Stimulated activated CD8-positive, alpha-beta memory T cell treated with anti-CD3 and anti-CD28 coated beads, Interleukin-4, amount 100 ng/mL, for 1 hour (primary cell): ENCODE results near the gene CDC42SE2.
"Not testable (repeated sequence)": the region's sequence is repeated elsewhere in the genome, so short reads cannot be mapped to it uniquely, and the experiment has no call there.

Source experiments
- DNase-seq, 2 donors: peaks; one replicate each; pipeline ENCODE4 v3.0.0-alpha.2; 2020; ENCODE audit warnings: low read depth in 2 of 2, low spot score in 1 of 2

CDC42SE2 gene

DNA sequence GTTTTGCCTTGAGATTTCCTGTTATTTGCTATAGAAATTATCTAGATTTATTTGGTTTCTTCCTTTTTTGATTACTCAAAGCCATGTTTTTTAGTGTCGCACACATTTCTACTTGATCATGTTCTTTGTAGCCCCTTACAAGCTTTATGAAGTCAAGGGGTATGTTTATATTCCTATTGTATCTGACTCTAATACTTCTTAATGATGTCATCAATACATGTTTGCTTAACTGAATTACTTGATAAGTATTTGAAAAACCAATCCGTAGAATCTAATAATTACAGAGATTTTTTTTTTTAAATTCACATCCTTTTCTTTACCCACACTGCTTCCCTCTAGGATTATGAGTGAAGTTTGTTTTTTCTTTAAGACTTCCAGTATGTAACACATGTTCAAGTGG is 53.0 kb downstream of the CDC42SE2 start:
- DNase-seq, result no peak

DNA sequence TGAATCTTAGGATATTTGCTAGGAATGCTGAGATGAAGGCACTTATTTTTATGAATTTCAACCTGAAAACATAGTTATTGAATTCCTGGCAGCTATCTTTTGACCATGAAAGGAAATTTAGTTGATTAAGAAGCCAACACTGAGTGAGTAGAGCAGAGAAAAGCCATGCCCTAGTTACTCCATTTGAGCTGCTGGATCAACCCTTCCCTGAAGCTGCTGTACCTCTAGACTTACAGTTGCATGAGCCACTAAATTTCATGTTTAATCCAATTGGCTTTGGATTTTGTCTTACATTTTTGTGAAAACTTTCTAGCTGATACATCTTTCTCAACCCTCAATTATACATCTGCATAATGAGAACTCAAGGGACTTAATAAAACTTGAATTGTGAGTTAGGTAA is 54.6 kb downstream of the CDC42SE2 start:
- DNase-seq, result no peak

DNA sequence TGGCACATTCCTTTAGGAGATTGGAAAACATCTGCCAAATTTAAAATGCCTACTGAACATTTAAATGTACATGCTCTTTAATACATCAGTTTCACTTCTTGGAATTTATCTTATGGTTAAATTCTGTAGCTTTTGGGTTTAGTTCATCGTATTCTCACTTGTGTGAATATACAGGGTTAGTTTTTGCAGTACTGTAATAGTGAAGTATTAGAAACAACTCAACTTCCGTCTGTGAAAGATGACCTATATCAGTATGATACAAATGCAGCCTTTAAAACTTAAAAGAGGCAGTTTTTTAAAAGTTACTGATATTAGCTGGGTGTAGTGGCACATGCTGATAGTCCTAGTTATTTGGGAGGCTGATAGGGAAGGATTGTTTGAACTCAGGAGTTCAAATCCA is 57.2 kb downstream of the CDC42SE2 start:
- no peak for DNase-seq

DNA sequence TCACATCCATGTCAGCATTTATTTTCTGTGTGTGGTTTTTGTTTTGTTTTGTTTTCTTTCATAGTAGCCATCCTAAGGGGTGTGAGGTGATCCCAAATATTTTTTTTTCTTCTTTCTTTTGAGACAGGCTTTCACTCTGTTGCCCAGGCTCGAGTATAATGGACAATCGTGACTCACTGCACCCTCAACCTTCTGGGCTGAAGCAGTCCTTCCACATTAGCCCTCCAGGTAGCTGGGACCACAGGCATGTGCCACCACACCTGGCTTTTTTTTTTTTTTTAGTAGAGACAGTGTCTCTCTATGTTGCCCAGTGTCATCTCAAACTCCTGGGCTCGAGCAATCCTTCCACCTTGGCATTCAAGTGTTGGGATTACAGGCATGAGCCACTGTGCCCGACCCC is 59.1 kb downstream of the CDC42SE2 start:
- no peak for DNase-seq

DNA sequence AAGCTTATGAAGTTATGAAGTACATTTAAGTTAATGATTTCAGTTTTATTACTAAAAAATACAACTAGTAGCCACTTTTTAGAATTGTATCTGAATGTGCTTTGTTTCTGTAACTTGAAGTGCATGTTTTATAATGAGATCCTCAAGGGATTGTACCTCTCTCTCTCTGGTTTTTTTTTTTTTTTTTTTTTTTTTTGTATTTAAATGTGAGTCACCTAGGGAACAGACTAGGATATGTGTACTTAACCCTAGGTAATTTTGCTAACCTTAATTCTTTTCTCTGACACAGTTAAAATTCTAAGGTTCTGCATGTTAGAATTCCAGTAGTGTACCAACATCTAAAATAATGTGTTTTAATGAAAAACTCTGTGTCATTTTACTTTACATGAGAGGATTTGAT is 59.5 kb downstream of the CDC42SE2 start:
- DNase-seq, result no peak

DNA sequence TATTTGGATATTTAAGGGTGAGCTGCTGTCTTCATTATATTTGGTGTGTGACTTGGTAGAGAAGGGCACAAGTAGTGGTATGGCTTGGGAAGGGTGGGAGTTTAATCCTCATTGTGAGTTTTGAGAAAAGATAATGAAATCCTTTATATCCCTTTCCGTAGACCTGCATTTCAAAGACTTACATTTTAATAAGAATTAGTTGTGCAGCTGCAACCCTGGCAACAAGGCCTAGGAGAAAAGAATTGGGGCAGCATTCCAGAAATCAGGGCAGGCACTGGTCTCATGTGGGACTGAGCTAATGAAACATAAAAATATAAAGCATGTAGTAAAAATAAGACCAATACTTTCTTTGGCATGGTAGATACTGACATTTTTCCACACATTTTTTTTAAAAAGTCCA is 60.5 kb downstream of the CDC42SE2 start:
- DNase-seq, result no peak

DNA sequence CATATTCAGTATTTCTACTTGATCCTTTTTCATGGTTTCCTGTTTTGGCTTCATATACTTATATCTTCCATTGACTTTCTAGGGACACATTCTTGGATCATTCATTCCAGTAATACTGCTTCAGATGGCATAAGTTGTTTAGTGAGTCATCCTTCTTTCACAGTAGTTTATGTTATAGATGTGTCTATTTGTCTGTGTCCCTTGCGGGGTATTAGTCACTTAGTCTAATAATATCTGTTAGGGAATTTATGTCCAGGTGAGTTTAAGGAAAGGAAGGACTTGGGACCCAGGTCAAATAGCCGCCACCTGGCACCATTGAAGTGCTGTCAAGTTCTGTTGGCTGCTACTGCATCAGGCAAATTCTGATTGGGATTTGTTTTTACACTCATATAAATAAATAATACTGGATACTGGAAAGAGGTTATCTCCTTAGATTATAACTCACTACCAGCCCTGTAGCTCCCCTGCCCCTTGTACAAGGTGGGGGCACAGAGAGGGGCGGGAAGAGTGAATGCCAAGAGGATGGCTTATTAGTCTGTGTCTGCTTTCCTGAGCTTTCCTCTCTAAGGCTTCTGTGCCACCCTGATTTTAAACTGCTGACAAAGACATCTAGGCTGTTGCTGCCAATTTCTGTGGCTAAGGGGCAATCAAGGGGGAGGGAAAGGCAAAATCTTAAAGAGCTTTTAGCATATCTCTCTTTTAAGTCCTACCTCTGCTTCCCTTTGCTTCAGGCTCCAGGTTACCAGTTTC is 64.9 kb downstream of the CDC42SE2 start:
- DNase-seq, result no peak

DNA sequence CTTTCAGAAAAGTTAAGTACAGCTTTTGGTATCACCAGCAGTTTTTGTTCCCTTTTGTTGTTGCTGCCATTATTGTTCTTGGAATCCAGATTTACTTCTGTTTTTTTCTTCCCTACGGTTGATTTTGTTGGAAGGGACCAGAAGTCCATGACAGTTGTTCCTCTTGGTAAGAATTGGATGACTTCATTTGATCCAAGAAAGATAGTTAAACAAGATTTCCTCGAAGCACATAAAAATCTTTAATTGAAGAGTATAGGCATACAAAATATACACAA is 65.4 kb downstream of the CDC42SE2 start:
- no peak for DNase-seq

DNA sequence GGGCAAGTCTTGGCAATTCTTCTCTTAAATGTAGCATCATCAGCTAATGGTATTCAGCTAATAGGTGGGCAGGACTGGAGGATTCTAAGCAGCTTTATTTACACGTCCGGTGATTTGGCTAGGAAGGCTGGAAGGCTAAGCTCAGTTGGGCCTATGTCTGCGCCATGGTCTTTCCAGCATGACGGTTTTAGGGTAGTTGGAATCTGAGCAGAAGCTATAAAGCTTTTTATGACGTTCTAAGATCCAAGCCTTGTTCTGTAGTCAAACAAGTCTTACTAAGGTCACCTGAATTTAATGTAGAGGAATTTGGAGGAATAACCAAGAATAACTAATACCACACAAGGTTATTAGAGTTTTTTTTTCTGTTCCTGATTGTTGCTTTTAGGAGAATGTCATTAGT is 66.2 kb downstream of the CDC42SE2 start:
- no peak for DNase-seq

DNA sequence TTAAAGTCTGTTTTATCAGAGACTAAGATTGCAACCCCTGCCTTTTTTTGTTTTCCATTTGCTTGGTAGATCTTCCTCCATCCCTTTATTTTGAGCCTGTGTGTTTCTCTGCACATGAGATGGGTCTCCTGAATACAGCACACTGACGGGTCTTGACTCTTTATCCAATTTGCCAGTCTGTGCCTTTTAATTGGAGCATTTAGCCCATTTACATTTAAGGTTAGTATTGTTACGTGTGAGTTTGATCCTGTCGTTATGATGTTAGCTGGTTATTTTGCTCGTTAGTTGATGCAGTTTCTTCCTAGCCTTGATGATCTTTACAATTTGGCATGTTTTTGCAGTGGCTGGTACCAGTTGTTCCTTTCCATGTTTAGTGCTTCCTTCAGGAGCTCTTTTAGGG is 71.9 kb downstream of the CDC42SE2 start:
- not testable (repeated sequence) for DNase-seq

DNA sequence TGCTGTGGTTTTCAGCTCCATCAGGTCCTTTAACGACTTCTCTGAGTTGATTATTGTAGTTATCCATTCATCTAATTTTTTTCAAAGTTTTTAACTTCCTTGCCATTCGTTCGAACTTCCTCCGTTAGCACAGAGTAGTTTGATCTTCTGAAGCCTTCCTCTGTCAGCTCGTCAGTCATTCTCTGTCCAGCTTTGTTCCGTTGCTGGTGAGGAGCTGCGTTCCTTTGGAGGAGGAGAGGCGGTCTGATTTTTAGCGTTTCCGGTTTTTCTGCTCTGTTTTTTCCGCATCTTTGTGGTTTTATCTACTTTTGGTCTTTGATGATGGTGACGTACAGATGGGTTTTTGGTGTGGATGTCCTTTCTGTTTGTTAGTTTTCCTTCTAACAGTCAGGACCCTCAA is 72.9 kb downstream of the CDC42SE2 start:
- not testable (repeated sequence) for DNase-seq

DNA sequence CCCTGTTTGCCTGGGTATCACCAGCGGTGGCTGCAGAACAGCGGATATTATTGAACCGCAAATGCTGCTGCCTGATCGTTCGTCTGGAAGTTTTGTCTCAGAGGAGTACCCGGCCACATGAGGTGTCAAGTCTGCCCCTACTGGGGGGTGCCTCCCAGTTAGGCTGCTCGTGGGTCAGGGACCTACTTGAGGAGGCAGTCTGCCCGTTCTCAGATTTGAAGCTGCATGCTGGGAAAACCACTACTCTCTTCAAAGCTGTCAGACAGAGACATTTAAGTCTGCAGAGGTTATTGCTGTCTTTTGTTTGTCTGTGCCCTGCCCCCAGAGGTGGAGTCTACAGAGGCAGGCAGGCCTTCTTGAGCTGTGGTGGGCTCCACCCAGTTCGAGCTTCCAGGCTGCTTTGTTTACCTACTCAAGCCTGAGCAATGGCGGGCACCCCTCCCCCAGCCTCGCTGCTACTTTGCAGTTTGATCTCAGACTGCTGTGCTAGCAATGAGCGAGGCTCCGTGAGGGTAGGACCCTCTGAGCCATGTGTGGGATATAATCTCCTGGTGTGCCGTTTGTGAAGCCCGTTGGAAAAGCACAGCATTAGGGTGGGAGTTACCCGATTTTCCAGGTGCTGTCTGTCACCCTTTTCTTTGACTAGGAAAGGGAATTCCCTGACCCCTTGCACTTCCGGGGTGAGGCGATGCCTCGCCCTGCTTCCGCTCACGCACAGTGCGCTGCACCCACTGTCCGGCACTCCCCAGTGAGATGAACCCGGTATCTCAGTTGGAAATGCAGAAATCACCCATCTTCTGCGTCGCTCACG is 73.6 kb downstream of the CDC42SE2 start:
- not testable (repeated sequence) for DNase-seq

DNA sequence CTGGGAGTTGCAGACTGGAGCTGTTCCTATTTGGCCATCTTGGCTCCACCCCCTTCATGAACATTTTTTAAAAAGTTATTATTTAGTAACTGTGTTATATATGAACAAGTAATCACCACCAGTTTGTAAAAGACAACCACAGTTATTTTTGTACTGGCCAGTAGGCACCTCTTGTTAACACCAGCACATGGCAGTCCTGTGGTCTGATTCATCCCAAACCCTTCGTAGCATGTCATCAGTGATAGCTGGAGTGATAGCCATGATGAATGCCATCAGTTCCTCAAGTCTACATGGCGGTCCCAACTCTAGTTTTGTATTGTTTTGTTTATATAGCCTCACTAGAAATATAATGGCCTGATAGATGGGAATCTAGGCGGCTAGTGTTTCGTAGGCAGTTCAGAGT is 74.2 kb downstream of the CDC42SE2 start:
- DNase-seq, result no peak

DNA sequence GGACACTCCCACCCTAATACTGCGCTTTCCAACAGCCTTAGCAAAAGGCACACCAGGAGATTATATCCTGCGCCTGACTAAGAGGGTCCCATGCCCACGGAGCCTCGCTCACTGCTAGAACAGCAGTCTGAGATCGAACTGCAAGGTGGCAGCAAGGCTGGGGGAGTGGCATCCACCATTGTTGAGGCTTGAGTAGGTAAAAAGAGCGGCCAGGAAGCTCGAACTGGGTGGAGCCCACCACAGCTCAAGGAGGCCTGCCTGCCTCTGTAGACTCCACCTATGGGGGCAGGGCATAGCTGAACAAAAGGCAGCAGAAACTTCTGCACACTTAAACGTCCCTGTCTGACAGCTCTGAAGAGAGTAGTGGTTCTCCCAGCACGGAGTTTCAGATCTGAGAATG is 80.4 kb downstream of the CDC42SE2 start:
- not testable (repeated sequence) for DNase-seq

DNA sequence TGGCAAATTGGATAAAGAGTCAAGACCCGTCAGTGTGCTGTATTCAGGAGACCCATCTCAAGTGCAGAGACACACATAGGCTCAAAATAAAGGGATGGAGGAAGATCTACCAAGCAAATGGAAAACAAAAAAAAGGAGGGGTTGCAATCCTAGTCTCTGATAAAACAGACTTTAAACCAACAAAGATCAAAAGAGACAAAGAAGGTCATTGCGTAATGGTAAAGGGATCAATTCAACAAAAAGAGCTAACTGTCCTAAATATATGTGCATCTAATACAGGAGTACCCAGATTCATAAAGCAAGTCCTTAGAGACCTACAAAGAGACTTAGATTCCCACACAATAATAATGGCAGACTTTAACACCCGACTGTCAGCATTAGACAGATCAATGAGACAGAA is 82.4 kb downstream of the CDC42SE2 start:
- not testable (repeated sequence) for DNase-seq

DNA sequence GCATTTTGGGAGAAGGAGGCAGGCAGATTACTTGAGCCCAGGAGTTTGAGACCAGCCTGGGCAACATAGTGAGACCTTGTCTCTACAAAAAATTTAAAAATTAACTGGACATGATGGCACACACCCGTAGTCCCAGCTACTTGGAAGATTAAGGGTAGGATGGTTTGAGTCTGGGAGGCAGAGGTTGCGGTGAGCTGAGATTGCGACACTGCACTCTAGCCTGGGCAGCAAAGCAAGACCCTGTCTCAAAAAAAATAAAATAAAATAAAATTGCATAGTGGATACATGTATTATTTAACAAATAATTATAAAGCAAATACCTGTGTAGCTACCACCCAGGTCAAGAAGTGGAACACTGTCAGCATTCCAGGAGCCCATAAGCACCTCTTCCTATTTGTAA is 90.1 kb downstream of the CDC42SE2 start:
- DNase-seq, result no peak

DNA sequence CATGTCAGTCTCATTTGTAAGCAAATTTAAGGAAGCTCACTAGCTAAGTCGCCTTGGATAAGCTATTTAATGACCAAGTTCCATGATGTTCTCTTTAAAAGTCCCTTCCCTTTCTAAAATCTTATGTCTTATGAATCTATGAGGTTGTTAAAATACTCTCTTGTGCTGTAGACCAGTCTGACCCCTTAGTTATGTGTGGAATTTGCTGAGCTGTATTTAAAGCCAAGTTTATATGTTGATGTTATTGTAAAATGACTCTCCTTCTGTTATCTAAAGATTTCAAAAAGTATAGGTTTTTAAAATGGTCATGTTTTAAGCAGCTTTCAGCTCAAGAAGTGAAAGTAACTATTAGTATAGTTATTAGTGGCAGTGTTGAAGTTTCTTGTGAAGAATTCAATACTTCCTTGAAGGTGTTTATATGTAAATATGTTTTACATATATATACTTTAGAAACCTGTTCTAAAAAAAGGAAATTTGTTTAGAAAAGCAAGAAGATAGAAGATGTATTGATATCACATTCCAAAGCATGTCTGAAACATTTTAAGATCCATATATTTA is 92.2 kb downstream of the CDC42SE2 start:
- DNase-seq, result no peak

DNA sequence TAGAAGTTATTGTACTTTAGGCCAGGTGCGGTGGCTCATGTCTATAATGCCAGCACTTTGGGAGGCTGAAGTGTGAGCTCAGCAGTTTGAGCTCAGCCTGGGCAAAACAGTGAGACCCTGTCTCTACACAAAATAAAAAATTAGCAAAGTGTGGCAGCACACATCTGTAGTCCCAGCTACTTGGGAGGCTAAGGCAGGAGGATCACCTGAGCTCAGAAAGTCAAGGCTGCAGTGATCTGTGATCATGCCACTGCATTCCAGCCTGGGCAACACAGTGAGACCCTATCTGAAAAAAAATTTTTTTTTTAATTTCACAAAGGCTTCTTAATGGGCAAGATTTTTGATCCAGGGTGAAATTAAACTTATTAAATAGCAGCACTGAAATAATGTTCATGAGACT is 92.8 kb downstream of the CDC42SE2 start:
- DNase-seq, result no peak

DNA sequence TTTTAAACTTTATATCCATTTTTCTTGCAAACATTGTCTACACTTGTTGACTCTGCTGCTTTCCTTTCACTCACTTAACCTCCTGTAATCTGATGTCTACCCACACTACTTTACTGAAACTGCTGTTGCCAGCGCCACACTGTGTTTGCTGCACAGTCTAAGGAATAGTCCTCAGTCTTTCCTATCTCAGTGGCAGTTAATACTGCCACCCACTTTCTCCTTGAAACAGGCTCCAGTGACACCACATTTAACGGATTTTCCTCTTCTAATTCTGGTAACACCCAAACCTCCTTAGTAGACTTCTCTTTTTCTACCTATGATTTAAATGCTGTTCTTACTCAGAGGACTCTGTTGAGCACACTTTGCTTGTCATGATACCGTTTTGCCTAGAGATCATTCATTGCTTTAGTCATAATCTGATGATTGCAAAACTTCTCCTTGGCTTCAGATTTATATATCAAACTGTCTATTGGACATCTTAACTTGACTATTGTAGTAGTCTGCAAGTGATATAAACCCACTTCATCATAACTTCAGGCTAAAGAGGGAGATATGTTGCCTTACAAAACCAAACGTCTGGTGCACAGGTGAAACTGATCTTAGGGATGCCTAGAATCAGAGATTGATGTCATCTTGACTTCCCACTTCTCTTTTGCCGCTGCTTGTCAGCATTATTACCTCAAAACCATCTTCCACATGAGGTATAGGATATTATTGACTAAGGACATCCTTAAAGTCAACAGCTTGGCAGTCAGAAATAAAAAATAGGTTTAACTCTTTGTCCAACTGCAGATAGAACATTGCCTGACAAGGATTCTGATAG is 94.1 kb downstream of the CDC42SE2 start:
- DNase-seq, result no peak

DNA sequence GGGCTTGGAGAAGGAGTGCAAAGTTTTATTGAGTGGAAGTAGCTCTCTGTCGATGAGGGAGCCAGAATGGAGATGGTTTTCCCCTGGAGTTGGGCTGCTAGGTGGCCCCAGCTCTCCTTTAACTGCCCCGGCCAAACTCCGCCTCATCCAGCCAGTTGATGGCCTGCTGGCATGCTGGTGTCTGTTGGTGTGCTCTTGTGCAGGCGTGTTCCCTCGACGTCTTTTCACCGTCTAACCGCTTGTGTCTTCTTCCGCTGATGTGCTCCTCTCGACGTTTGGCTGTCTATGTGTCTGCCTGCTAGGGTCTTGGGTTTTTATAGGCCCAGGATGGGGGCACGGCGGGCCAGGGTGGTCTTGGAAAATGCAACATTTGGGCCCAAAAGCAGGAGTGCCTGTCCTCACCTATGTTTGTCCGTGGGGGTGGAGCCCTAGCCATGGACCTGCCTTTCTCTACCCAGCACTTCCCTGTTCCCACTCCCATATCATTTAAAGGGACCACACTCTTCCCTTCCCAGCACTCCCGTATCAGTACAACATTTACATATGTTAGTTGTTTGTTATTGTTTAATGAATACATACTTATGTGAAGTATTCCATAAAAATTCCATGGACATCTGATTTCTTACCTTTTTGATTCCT is 97.9 kb downstream of the CDC42SE2 start:
- DNase-seq, result no peak

DNA sequence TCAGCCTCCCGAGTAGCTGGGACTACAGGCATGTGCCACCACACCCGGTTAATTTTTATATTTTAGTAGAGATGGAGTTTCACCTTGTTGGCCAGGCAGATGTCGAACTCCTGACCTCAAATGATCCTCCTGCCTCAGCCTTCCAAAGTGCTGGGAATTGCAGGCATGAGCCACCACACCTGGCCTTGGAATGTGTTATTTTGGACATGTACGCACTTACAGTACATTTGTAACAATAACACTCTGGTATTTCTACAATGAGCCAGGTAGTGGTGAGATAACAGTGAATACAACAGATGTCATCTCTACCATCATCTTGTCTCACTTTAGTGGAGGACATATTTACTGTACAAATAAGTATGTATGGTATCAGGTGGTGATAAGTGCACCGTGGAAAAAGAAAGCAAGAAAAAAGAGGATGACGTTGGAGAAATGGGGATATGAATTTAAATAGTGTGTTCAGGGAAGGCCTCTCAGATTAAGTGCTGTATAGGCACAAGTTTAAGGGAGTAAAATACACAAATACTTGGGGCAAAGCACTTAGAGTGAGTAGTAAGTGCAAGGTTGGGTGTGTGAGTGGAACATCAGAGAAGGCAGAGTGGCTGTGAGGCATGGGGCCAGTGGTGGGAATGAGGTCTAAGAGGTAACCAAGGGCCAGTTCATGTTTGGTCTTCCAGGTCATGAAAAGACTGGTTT is 100.1 kb downstream of the CDC42SE2 start:
- DNase-seq, result no peak
